WTC11 (cell line): ENCODE measurements around the gene CDK17.

Source experiments
- GABPB1 ChIP-seq: sonication (generic); formaldehyde crosslinking; IDR thresholded peaks from 2 replicates; pipeline ENCODE4 v1.8.1; 2023; ENCODE audit warnings: mild to moderate bottlenecking, missing genetic modification reagents
- SP1 ChIP-seq: sonication (generic); formaldehyde crosslinking; conservative IDR thresholded peaks from 2 replicates; pipeline ENCODE4 v1.8.1; 2022; ENCODE audit warnings: missing genetic modification reagents
- TEAD4 ChIP-seq: sonication (generic); formaldehyde crosslinking; IDR thresholded peaks from 2 replicates; pipeline ENCODE4 v1.8.0; 2022; ENCODE audit warnings: mild to moderate bottlenecking, missing genetic modification reagents
- TF ChIP-seq, protein P1 (sequence below): fragments of 200-600 bp; IDR thresholded peaks from 2 replicates; pipeline ENCODE4 v1.8.0; 2022; ENCODE audit warnings: antibody characterized with exemption
- TF ChIP-seq, protein P2 (sequence below): fragments of 250-450 bp; sonication (Bioruptor Pico); IDR thresholded peaks from 2 replicates; pipeline ENCODE4 v1.9.0; 2021; ENCODE audit warnings: mild to moderate bottlenecking
- TF ChIP-seq, protein P3 (sequence below): sonication (generic); formaldehyde crosslinking; IDR thresholded peaks from 2 replicates; pipeline ENCODE4 v1.8.0; 2022; ENCODE audit warnings: mild to moderate bottlenecking, missing genetic modification reagents

DNA sequence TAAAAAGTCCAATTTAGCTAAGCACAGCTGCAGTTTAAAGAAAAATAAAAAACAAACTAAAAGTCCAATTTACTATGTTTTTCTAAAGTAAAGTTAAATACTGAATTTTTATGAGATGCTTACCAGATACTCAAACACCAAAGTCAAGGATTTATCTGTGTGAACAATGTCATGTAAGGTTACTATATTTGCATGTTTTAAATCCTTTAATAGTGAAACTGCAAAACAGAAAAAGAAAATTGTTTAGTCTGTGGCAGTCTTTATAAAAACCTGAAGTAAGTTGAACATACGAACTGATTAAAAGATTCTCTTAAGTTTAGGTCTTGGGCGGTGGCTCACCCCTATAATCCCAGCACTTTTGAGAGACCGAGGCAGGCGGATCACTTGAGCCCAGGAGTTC, 102.7 kb downstream of the CDK17 start:
- no peak for TF ChIP-seq SP1 (CRISPR knock-in tag)
- TF ChIP-seq, protein P1, sequence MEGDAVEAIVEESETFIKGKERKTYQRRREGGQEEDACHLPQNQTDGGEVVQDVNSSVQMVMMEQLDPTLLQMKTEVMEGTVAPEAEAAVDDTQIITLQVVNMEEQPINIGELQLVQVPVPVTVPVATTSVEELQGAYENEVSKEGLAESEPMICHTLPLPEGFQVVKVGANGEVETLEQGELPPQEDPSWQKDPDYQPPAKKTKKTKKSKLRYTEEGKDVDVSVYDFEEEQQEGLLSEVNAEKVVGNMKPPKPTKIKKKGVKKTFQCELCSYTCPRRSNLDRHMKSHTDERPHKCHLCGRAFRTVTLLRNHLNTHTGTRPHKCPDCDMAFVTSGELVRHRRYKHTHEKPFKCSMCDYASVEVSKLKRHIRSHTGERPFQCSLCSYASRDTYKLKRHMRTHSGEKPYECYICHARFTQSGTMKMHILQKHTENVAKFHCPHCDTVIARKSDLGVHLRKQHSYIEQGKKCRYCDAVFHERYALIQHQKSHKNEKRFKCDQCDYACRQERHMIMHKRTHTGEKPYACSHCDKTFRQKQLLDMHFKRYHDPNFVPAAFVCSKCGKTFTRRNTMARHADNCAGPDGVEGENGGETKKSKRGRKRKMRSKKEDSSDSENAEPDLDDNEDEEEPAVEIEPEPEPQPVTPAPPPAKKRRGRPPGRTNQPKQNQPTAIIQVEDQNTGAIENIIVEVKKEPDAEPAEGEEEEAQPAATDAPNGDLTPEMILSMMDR, result no peak
- TF ChIP-seq, protein P2, sequence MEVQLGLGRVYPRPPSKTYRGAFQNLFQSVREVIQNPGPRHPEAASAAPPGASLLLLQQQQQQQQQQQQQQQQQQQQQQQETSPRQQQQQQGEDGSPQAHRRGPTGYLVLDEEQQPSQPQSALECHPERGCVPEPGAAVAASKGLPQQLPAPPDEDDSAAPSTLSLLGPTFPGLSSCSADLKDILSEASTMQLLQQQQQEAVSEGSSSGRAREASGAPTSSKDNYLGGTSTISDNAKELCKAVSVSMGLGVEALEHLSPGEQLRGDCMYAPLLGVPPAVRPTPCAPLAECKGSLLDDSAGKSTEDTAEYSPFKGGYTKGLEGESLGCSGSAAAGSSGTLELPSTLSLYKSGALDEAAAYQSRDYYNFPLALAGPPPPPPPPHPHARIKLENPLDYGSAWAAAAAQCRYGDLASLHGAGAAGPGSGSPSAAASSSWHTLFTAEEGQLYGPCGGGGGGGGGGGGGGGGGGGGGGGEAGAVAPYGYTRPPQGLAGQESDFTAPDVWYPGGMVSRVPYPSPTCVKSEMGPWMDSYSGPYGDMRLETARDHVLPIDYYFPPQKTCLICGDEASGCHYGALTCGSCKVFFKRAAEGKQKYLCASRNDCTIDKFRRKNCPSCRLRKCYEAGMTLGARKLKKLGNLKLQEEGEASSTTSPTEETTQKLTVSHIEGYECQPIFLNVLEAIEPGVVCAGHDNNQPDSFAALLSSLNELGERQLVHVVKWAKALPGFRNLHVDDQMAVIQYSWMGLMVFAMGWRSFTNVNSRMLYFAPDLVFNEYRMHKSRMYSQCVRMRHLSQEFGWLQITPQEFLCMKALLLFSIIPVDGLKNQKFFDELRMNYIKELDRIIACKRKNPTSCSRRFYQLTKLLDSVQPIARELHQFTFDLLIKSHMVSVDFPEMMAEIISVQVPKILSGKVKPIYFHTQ (CRISPR knock-in tag), result no peak
- no peak for TF ChIP-seq TEAD4
- TF ChIP-seq, protein P3, sequence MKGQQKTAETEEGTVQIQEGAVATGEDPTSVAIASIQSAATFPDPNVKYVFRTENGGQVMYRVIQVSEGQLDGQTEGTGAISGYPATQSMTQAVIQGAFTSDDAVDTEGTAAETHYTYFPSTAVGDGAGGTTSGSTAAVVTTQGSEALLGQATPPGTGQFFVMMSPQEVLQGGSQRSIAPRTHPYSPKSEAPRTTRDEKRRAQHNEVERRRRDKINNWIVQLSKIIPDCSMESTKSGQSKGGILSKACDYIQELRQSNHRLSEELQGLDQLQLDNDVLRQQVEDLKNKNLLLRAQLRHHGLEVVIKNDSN (CRISPR knock-in tag), result no peak
- no peak for TF ChIP-seq GABPB1 (CRISPR knock-in tag)
